Keratinocyte (primary cell): ENCODE results near the gene C1orf174. TPM values are rescaled to one million over a fixed set of nuclear protein-coding genes. Genes with fewer than 3 reads are reported as not detected.

Source experiments
- DNase-seq: peaks from one replicate; pipeline ENCODE4 v3.0.0-alpha.2; 2011; ENCODE audit warnings: low read depth, missing footprints, low spot score
- FAIRE-seq: peaks from 2 replicates; lab custom pipeline; 2011; peaks lifted over from hg19 to GRCh38; lab: Jason Lieb, UNC
- H2AFZ ChIP-seq: 2 replicates; pipeline ENCODE4 v1.6.0; 2012; ENCODE audit warnings: low read length, control low read depth, inconsistent platforms; ENCODE audit not compliant: control insufficient read depth
- H3K27ac ChIP-seq: 2 replicates; pipeline ENCODE4 v1.5.1; 2011; ENCODE audit warnings: low read length; ENCODE audit not compliant: control insufficient read depth, insufficient read depth
- H3K27me3 ChIP-seq: 3 replicates; pipeline ENCODE4 v1.6.0; 2011; ENCODE audit warnings: low read length; ENCODE audit not compliant: control insufficient read depth, insufficient read depth; ENCODE audit errors: extremely low read depth
- H3K36me3 ChIP-seq, 2 experiments: 2 replicates in 1 of 2; 3 replicates in 1 of 2; pipeline ENCODE4 v1.5.1; 2011; ENCODE audit warnings: low read length in 2 of 2, mild to moderate bottlenecking in 1 of 2; ENCODE audit not compliant: control insufficient read depth in 2 of 2, insufficient read depth in 2 of 2; ENCODE audit errors: extremely low read depth in 1 of 2
- H3K4me1 ChIP-seq: 3 replicates; pipeline ENCODE4 v1.5.1; 2011; ENCODE audit warnings: low read length; ENCODE audit not compliant: control insufficient read depth, insufficient read depth; ENCODE audit errors: extremely low read depth
- H3K4me2 ChIP-seq: 3 replicates; pipeline ENCODE4 v1.6.0; 2011; ENCODE audit warnings: low read depth, low read length; ENCODE audit not compliant: control insufficient read depth, insufficient read depth; ENCODE audit errors: extremely low read depth
- H3K4me3 ChIP-seq, 3 experiments: fragments of 200-600 bp in 1 of 3; sonication (generic) in 1 of 3; 2 replicates in 2 of 3; 3 replicates in 1 of 3; pipeline ENCODE4 v1.5.1; 2011 to 2016; ENCODE audit warnings: low read length in 3 of 3, mild to moderate bottlenecking in 3 of 3, control low read depth in 2 of 3, inconsistent platforms in 1 of 3, low read depth in 1 of 3, mixed read lengths in 1 of 3, mixed run types in 1 of 3, moderate library complexity in 1 of 3; ENCODE audit not compliant: control insufficient read depth in 2 of 3, insufficient read depth in 2 of 3; ENCODE audit errors: extremely low read depth in 1 of 3
- H3K79me2 ChIP-seq: 2 replicates; pipeline ENCODE4 v1.6.0; 2012; ENCODE audit warnings: low read length; ENCODE audit not compliant: control insufficient read depth, insufficient read depth
- H3K9ac ChIP-seq: 3 replicates; pipeline ENCODE4 v1.6.0; 2011; ENCODE audit warnings: low read length; ENCODE audit not compliant: control insufficient read depth, insufficient read depth; ENCODE audit errors: extremely low read depth
- H3K9me1 ChIP-seq: 3 replicates; pipeline ENCODE4 v1.6.0; 2011; ENCODE audit warnings: low read length; ENCODE audit not compliant: control insufficient read depth, insufficient read depth; ENCODE audit errors: extremely low read depth
- H3K9me3 ChIP-seq: 2 replicates; pipeline ENCODE4 v1.5.1; 2012; ENCODE audit warnings: low read depth, low read length; ENCODE audit not compliant: control insufficient read depth
- H4K20me1 ChIP-seq: 3 replicates; pipeline ENCODE4 v1.6.0; 2011; ENCODE audit warnings: low read length; ENCODE audit not compliant: control insufficient read depth, insufficient read depth; ENCODE audit errors: extremely low read depth
- EZH2 ChIP-seq: IDR thresholded peaks from one replicate; pipeline ENCODE4 v1.6.1; 2012; ENCODE audit warnings: inconsistent platforms, mild to moderate bottlenecking, low read length, moderate library complexity
- dilution Hi-C: fragments of 300-500 bp; cut with MboI; formaldehyde crosslinking; loops from one replicate; pipeline ENCODE4 v1.7.0; 2020; ENCODE audit warnings: low sequenced_read_pairs; ENCODE audit not compliant: extremely low pct_ligation_motif_present
- polyA plus RNA-seq, 5 experiments: library from polyadenylated mRNA; depleted of rRNA in 3 of 5; stranded (reverse) in 3 of 5; stranded (forward) in 1 of 5; unstranded in 1 of 5; fragments of >200 nt; gene quantifications; 1 replicate in 1 of 5; 2 replicates in 3 of 5; 3 replicates in 1 of 5; pipeline versions ENCODE4 v1.2.1 to v1.2.3, GENCODE V29; 2011 to 2012; ENCODE audit warnings: missing spikeins in 2 of 5, low read depth in 1 of 5, low replicate concordance in 1 of 5
- TF ChIP-seq, protein P1 (sequence below), 3 experiments: IDR thresholded peaks in 1 of 3; conservative IDR thresholded peaks in 1 of 3; optimal IDR thresholded peaks in 1 of 3; 2 replicates in 2 of 3; 3 replicates in 1 of 3; pipeline versions ENCODE3 to v1.5.1; 2011; ENCODE audit warnings: low read length in 3 of 3, mild to moderate bottlenecking in 3 of 3, moderate library complexity in 2 of 3, control low read depth in 1 of 3, inconsistent platforms in 1 of 3; ENCODE audit not compliant: insufficient read depth in 2 of 3; ENCODE audit errors: extremely low read depth in 1 of 3

The C1orf174 gene
- polyA plus RNA-seq, 1 donor (not counting 4 experiments of a cell fraction or from before 2014, with no cell fraction given): 26.8 TPM

DNA sequence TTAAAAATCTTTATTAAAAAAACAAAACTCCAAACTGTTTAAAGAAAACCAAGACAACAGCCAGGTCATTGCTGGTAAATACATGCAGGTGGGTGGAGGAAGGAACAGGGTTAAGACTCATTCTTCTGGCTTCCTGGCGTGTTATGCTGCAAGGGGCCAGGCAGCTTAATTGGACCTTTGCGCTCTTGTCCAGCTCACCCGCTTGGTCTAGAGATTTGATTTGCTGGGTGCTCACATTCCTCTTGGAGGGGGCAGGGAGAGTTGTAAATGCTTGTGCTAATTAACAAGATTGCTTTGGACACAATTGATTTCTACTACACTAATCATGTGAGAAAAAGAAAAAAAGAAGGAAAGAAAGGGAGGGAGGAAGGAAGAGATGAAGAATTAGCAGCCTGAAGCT, 53.5 kb downstream of the C1orf174 start:
- Histone ChIP-seq H3K27me3 (no peaks in the 10 kb centered on the region), H3K4me2 (no peak overlapping the region), H3K9me1 (no peaks in the 10 kb centered on the region), H3K36me3 (peaks cover 11 to 32% of the 10 kb centered on the region in 2 experiments), H3K4me3 (no peak overlapping the region), H3K4me1 (no peaks in the 10 kb centered on the region), H3K9me3 (no peaks in the 10 kb centered on the region), H3K9ac (no peak overlapping the region), H3K79me2 (no peaks in the 10 kb centered on the region), H4K20me1 (no peaks in the 10 kb centered on the region), H3K27ac (no peak overlapping the region), H2AFZ (no peak overlapping the region)
- dilution Hi-C loops: no loop called here
- DNase-seq (no peak), FAIRE-seq (no peak)
- TF ChIP-seq, protein P1, sequence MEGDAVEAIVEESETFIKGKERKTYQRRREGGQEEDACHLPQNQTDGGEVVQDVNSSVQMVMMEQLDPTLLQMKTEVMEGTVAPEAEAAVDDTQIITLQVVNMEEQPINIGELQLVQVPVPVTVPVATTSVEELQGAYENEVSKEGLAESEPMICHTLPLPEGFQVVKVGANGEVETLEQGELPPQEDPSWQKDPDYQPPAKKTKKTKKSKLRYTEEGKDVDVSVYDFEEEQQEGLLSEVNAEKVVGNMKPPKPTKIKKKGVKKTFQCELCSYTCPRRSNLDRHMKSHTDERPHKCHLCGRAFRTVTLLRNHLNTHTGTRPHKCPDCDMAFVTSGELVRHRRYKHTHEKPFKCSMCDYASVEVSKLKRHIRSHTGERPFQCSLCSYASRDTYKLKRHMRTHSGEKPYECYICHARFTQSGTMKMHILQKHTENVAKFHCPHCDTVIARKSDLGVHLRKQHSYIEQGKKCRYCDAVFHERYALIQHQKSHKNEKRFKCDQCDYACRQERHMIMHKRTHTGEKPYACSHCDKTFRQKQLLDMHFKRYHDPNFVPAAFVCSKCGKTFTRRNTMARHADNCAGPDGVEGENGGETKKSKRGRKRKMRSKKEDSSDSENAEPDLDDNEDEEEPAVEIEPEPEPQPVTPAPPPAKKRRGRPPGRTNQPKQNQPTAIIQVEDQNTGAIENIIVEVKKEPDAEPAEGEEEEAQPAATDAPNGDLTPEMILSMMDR (optimal IDR thresholded peaks at IDR 0.05 in 1 of 3, IDR thresholded peaks at IDR 0.05 in 1 of 3, conservative IDR thresholded peaks at IDR 0.05 in 1 of 3; ENCODE audit: extremely low read depth in 1 of 3, insufficient read depth in 2 of 3, low read length in 3 of 3): no peak
- no peak for TF ChIP-seq EZH2

DNA sequence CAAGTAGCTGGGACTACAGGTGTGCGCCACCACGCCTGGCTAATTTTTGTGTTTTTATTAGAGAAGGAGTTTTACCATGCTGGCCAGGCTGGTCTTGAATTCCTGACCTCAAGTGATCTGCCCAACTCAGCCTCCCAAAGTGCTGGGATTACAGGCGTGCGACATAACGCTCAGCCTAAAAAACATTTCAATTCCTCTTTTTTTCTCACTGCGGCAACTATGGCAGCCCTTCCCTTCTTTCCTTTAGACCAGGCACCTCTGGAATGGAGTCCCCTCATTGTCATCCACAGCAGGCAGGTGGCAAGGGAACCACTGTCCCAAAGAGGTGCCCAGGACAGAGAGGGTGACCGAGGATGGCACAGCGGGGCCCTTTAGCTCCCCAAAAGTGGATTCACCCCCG, 57.2 kb downstream of the C1orf174 start:
- Histone ChIP-seq H2AFZ (no peak overlapping the region), H4K20me1 (no peaks in the 10 kb centered on the region), H3K9me3 (no peaks in the 10 kb centered on the region), H3K27me3 (no peaks in the 10 kb centered on the region), H3K4me1 (no peaks in the 10 kb centered on the region), H3K4me3 (no peak overlapping the region), H3K36me3 (peaks cover 3 to 31% of the 10 kb centered on the region in 2 experiments), H3K9me1 (no peaks in the 10 kb centered on the region), H3K79me2 (no peaks in the 10 kb centered on the region), H3K9ac (no peak overlapping the region), H3K27ac (no peak overlapping the region), H3K4me2 (no peak overlapping the region)
- FAIRE-seq: no peak
- TF ChIP-seq EZH2: no peak
- TF ChIP-seq, protein P1 (optimal IDR thresholded peaks at IDR 0.05 in 1 of 3, IDR thresholded peaks at IDR 0.05 in 1 of 3, conservative IDR thresholded peaks at IDR 0.05 in 1 of 3; ENCODE audit: extremely low read depth in 1 of 3, insufficient read depth in 2 of 3, low read length in 3 of 3): no peak
- dilution Hi-C loops: no loop called here
- DNase-seq: no peak
